HFFc6 (cell line): ENCODE data around the gene PPFIBP1. TPM values are rescaled to one million over a fixed set of nuclear protein-coding genes. Genes with fewer than 3 reads are reported as not detected.

ENCODE experiments used
- DNase-seq: peaks from one replicate; pipeline ENCODE4 v3.0.0-alpha.2; 2018
- H3K27ac Mint-ChIP-seq: 2 replicates; pipeline ENCODE4 v1.8.0; 2020; ENCODE audit warnings: mild to moderate bottlenecking, mixed read lengths
- H3K27me3 Mint-ChIP-seq: 2 replicates; pipeline ENCODE4 v1.8.0; 2021; ENCODE audit warnings: mild to moderate bottlenecking, moderate library complexity, mixed read lengths; ENCODE audit not compliant: insufficient read depth
- H3K36me3 Mint-ChIP-seq: 2 replicates; pipeline ENCODE4 v1.8.0; 2021; ENCODE audit warnings: low read depth, mixed read lengths
- H3K4me1 Mint-ChIP-seq: 2 replicates; pipeline ENCODE4 v1.8.0; 2020; ENCODE audit warnings: low read depth, mixed read lengths
- H3K4me3 Mint-ChIP-seq: 2 replicates; pipeline ENCODE4 v1.8.0; 2020; ENCODE audit warnings: mild to moderate bottlenecking, moderate library complexity, mixed read lengths
- H3K9me3 Mint-ChIP-seq: 2 replicates; pipeline ENCODE4 v1.8.0; 2020; ENCODE audit warnings: mild to moderate bottlenecking, mixed read lengths
- total RNA-seq, 6 experiments: library from RNA; stranded (reverse); fragmentation: NEBNext Ultra II Directional; extraction: Animal tissue kit (Norgen Biotek cat#: 25700); gene quantifications; 2 replicates in 1 of 6; 3 replicates in 5 of 6; pipeline ENCODE4 v1.2.3, GENCODE V29; 2021
- TF ChIP-seq, protein P1 (sequence below): fragments of 200-600 bp; sonication (generic); IDR thresholded peaks from 2 replicates; pipeline ENCODE4 v1.5.0; 2021; ENCODE audit warnings: antibody characterized with exemption, mild to moderate bottlenecking

The PPFIBP1 gene
- total RNA-seq, 6 experiments from 2014 or later, result 79.1 to 104 (median 92.0) TPM

DNA sequence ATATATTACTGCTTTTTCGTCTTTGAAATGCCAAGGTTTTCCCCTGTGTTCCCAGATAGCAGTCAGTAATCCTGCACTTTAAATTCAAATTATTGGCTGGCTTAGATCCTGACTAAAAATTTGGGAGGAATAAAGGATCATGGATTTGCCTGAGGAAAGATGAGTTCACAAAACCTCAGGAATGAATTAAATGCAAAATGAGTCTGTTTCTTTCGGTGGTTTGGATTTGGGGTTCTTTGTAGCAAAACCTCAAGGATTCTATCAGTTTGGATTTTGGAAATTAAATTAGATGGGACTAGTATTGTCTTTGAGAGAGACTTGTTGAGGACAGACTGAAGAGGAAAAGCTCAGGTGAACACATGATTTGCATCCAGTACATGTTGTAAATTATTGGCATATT, 36.1 kb downstream of the PPFIBP1 start:
- peak overlapping the region; percentile 63 for H3K27ac Mint-ChIP-seq
- H3K4me3 Mint-ChIP-seq, result peak overlapping the region; percentile 5
- H3K27me3 Mint-ChIP-seq, result peaks cover 1% of the 10 kb centered on the region; the same call in 1 of the 2 replicates
- H3K36me3 Mint-ChIP-seq, result no peaks in the 10 kb centered on the region
- DNase-seq, result peak; percentile 18
- peaks cover 71% of the 10 kb centered on the region for H3K4me1 Mint-ChIP-seq
- TF ChIP-seq, protein P1, sequence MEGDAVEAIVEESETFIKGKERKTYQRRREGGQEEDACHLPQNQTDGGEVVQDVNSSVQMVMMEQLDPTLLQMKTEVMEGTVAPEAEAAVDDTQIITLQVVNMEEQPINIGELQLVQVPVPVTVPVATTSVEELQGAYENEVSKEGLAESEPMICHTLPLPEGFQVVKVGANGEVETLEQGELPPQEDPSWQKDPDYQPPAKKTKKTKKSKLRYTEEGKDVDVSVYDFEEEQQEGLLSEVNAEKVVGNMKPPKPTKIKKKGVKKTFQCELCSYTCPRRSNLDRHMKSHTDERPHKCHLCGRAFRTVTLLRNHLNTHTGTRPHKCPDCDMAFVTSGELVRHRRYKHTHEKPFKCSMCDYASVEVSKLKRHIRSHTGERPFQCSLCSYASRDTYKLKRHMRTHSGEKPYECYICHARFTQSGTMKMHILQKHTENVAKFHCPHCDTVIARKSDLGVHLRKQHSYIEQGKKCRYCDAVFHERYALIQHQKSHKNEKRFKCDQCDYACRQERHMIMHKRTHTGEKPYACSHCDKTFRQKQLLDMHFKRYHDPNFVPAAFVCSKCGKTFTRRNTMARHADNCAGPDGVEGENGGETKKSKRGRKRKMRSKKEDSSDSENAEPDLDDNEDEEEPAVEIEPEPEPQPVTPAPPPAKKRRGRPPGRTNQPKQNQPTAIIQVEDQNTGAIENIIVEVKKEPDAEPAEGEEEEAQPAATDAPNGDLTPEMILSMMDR, result no peak
- no peaks in the 10 kb centered on the region for H3K9me3 Mint-ChIP-seq

DNA sequence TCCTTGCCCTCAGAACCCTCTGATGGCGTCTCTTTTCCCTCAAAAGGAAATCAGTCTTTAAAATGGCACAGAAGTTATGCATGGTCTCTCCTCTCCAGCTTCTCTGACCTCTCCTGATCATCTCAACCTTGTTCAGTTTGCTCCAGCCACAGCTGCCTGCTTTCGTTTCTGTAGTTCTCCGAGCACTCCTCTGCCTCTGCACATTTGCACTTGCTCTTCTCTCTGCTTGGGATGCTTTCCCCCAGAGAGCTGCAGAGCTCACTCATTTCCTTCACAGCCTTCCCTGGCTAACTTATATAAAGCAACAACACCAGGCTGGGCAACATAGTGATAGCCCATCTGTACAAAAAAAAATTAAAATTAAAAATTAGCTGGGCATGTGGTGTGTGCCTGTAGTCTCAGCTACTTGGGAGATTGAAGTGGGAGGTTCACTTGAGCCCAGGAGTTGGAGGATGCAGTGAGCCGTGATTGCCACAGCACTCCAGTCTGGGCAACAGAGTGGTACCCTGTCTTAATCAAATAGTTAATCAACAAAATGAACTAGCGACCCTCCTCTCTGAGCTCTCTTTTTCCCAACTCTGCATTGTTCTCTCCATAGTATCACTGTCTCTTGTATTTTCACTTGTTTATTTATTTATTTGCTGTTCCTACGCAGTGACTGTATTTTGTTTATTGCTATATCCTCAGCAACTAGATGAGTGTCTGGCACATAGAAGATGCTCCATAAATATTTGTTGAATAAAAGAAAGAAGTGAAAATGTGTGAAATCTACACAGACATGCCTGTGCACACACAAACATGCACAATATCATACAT, 37.7 kb downstream of the PPFIBP1 start:
- Mint-ChIP-seq H3K27me3 (peaks cover 1% of the 10 kb centered on the region; the same call in 1 of the 2 replicates), H3K27ac (peak overlapping the region; percentile 40), H3K9me3 (no peaks in the 10 kb centered on the region), H3K4me3 (no peak overlapping the region), H3K4me1 (peaks cover 63% of the 10 kb centered on the region), H3K36me3 (no peaks in the 10 kb centered on the region)
- DNase-seq, result no peak
- TF ChIP-seq, protein P1, result no peak

DNA sequence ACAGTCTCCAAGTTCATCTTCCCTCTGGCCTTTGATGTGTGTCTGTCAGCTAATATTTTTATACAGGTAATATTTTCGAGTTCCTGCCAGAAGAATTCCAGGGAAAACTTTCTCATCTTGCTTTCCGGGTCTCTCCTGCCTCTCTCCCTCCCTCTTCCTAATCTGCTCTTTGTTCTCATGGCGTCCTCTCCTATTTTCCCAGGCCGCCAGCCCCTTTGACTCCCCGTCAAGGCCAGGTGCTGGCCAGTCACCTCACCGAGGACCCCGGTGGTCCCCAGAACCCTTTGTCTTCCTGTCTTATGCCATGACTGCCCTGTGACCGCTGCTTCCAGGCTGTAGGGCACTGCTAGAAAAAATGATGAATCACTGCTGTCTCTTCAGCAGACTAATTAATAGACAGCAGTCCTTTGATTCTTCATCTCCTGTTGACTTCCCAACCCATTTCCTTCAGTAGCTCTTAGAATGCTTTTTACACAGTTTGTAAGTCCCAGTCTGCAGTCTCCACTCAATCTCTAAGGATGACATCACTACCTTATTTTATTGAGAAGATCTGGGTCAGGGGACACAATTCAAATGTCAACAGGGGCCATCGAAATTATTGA, 40.7 kb downstream of the PPFIBP1 start:
- Mint-ChIP-seq H3K27me3 (peaks cover 3% of the 10 kb centered on the region; the same call in 1 of the 2 replicates), H3K4me1 (peaks cover 63% of the 10 kb centered on the region), H3K27ac (peak overlapping the region; percentile 53), H3K36me3 (0 out of 2 replicates have a peak, but pooled peaks cover 9% of the 10 kb centered on the region), H3K9me3 (no peaks in the 10 kb centered on the region), H3K4me3 (no peak overlapping the region)
- DNase-seq, result no peak
- TF ChIP-seq, protein P1, result no peak

DNA sequence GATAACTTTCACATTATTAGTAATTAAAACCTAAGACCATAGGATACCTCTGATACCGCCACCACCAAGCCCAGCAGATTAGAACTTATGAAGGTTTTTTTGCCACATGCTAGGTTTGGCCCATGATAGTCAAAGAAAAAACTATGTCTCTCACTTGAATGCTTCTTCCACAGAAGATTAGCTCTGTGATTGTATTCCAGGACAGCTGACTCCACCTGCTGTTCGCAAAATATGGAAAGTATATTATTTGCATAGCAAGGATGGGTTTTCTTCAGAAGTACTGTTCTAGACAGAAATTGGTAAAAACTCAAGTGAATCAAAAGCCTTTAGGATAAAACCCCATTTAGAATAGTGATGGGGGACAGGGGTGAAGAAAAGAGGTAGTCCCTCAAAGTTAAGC, 42.2 kb downstream of the PPFIBP1 start:
- no peak for DNase-seq
- Mint-ChIP-seq H3K4me1 (peaks cover 62% of the 10 kb centered on the region), H3K27ac (no peak overlapping the region), H3K9me3 (no peaks in the 10 kb centered on the region), H3K27me3 (peaks cover 3% of the 10 kb centered on the region; the same call in 1 of the 2 replicates), H3K4me3 (no peak overlapping the region), H3K36me3 (0 out of 2 replicates have a peak, but pooled peaks cover 9% of the 10 kb centered on the region)
- TF ChIP-seq, protein P1, result no peak

DNA sequence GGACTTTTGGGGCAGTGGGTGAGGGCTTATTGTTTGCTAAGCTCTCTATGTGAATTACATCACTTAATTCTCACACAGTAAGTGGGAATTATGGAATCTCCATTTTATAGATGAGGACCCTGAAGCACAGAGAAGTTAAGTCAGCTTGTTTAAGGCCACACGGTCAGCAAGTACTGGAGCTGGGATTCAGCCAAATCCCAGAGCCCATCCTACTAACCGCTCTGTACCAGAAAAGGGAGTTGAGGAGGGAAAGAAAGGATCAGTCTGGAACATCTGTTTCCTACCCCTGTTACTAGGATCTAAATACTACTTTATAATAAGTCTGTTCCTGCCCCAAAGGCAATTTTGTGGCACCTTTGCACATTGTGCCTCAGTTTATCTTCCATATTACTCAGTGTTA, 42.6 kb downstream of the PPFIBP1 start:
- H3K27ac Mint-ChIP-seq, result no peak overlapping the region

More for the DNA sequence above, 42.6 kb downstream of the PPFIBP1 start:
- peaks cover 62% of the 10 kb centered on the region for H3K4me1 Mint-ChIP-seq
- TF ChIP-seq, protein P1, result no peak
- no peak overlapping the region for H3K4me3 Mint-ChIP-seq
- no peak for DNase-seq
- peaks cover 3% of the 10 kb centered on the region; the same call in 1 of the 2 replicates for H3K27me3 Mint-ChIP-seq
- H3K9me3 Mint-ChIP-seq, result no peaks in the 10 kb centered on the region
- H3K36me3 Mint-ChIP-seq, result 0 out of 2 replicates have a peak, but pooled peaks cover 9% of the 10 kb centered on the region
